Activated T-cell treated with anti-CD3 and anti-CD28 coated beads, Interleukin-2, amount 50 U/mL, for 48 hours (primary cell): ENCODE data around the gene GSS.

Experiments used
- DNase-seq, 2 experiments: peaks; one replicate each; pipeline ENCODE4 v3.0.0-alpha.2; 2020

The GSS gene

DNA sequence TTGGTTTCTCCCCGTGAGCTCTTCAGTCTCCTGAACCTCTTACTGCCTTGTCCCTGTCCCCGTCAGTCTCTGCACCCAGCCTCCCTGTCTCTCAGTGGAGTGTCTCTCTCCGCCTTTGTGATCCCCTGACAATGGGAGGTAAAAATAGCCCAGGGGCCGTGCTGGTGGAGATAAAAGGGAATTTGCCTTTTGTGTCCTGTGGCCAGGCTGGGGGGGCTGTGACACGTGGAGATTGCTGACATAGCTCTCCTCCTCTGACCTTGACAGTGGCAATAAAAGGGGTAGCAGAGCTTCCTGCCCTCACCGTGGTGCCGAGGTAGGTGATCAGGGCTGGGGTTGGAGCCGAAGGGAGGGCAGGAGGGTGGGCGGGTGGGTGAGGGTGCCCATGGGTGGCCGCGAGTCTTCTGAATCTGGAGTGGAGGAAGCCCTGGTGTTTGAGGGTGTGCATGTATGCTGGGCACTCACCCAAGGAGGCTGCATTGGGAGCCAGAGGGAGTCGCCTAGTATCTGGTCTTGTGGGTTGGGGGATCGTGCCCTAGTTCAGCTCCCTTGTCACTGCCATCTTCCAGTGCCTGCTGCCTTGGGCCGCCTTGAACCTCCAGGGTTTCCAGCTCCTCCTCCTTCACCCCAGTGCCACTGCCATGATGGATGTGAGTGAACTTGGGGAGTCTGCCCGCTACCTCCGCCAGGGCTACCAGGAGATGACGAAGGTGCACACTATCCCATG lies 21.9 kb upstream of the GSS start:
- no peak for DNase-seq

- no peak for DNase-seq
These were observed 20.7 kb upstream of the GSS start for GRCh38 chr20:34976286-34976685.

- DNase-seq: no peak
These were observed 18.6 kb upstream of the GSS start for GRCh38 chr20:34974246-34974645.

DNA sequence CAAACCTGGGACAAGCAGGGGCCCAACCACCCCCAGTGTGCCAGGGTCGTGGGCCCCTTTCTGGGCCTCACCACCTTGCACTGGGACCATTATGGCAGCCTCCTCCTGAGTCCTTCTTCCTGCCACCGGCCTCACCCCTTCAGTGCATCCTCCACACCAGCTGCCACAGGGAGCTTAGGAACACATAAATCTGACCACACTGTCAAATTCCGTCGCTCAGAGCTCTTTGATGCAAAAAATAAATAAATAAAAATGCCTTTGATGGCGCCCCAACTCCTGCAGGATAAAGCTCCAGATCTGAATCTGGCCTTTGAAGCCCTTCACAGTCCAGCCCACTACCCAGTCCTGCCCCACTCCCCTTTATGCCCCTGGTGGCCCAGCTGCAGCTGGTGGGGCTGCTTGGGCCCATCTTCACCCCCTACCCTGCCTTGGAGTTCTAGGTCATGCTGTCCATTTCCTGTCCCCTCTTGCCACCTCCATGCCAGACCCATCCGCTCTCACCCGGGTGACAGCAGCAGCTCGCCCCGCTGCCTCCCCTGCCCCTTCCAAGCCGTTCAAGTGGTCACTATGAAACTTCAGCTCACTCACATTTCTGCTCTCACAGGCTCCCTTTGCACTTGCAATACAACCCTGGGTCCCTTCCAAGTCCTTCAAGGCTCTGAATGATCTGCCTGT lies 16.1 kb upstream of the GSS start:
- no peak for DNase-seq

DNA sequence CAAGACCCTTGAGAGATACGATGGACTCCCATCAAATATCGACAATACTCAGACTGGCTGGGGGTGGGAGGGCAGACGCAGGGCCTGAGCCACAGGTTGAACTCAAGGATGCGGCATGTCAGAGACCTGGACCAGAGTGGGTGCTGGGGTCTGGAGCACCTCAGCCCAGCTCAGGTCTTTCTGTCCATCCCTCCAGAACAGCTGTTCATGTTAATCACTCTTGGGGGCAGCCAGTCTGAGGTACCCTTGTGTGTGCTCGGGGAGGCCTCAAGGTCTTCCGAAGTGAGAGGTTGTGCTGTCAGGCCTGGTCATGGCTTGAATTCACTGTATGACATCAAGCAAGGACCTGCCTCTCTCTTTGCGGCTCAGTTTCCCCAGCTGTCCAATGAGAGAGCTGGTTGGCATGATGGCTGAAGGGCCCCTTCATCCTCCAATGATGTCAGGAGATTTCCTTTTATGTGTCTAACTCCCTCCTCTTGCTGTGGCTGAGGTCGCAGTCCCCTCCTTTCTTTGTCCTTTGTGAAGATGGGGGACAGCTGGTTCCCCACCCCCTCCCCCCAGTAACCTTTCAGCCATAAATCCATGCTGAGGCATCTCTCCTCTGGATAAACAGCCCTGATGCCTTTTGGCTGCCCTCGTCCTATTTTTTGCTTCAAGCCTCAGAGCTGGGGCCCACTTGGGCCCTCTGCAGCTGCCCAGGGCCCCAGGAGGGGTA lies 15.4 kb upstream of the GSS start:
- no peak for DNase-seq

DNA sequence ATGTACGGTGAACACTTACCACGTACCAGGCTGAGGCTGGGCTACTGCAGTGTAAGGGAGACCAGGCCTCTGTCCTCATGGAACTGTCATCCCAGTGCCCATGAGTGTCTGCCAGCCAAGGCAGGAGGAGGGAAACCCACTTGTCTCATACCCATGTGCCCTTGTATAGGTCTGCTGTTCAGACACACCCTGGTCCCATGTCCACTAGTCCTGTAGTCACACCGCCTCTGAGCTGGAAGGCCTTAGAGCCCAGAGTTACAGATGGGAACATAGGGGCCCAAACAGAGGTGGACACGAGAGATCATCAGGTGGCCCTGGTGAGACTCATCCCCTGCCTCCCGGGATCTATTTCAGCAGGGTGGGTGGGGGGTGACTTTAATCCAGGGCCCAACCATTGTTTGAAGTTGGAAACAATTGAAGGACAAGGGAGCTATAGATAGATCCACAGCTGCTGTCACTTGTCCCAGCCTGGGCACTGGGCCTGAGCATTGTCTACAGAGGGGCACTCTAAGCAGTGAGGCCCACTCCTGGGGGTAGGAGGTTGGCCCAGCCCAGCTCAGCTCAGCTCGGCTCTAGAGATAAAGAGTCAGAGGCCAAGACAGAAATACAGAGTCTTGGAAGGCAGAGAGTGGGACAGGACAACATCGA lies 14.7 kb upstream of the GSS start:
- no peak for DNase-seq

DNA sequence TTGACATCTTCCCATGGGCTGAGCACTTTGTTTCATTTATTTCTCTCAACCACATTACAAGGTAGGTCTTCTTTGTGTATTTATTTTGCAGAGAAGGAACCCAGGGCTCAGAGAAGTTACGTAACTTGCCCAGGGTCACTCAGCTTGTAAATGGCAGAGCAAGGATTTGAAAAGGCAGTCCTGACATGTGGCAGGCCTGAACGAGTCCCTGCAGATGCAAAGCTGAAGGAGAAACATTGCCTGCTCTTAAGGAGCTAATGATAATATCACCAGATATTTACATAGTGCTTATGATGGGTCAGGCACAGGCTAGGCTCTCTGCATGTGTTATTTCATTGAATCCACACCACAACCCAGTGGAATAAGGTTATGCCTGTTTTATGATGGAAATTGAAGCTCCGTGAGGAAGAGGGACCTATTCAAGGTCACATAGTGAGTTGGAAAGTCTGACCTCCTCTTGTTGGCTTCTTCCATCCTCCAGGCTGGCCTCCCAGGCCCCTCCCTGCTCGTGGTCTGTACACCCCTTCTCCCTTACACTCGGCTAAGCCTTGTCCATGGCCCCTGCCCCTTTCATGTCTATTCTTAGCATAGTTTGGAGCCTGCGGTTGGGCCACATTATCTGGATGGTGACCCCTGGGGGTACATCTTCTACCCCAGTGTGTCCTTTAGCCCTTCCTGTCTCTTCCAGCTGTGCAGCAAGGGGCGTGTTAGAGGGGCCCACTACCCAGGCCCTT lies 12.6 kb upstream of the GSS start:
- DNase-seq: no peak

DNA sequence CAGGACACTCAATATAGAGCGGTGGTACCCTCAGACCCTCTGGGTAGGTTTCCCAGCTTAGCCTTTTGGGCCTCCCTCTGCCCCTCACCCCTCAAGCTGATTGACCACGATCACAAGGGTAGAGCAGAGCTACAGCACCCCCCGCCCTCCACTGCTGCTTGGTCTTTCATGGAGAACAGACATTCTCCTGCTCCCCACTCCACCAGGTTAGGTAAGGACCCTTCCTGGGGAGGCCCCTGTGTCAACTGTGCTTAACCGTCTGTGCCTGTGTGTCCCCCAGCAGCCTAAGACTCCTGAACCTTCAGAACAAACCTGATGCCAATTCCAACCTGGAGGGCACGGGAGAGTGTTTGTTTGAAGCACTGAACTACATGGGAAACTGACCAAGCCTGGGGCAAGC lies 11.8 kb upstream of the GSS start:
- DNase-seq: no peak

DNA sequence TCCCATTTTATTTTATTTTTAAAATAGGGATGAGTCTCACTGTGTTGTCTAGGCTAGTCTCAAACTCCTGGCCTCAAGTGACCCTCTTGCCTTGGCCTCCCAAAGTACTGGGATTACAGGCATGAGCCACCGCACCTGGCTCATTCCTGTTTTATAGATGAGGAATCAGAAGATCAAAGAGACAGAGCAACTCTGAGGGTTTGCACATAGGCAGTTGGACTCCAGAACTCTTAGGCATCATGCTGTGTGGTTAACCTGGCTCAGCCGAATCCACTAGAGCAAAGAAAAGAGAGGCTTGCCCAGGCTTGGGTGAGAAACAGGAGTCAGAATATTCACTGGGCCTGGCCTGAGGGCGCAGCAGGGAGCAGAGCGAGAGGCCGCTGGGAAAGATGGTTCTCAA lies 9.4 kb upstream of the GSS start:
- no peak for DNase-seq

DNA sequence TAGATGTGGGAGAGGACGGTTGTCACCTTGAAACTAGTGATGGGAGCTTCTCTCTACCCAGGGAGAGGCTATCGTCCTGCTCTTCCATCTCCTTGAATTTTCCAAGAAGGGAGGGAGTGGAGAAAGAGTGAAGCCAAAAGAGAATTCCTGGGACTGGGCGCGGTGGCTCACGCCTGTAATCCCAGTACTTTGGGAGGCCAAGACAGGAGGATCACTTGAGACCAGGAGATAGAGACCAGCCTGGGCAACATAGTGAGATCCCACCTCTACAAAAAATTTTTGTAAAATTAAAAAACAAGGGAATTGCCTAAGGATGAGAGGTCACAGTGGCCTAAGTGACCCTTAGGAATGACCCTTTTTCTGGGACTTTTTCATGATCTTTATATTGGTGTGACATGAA lies 8.9 kb upstream of the GSS start:
- DNase-seq: no peak

DNA sequence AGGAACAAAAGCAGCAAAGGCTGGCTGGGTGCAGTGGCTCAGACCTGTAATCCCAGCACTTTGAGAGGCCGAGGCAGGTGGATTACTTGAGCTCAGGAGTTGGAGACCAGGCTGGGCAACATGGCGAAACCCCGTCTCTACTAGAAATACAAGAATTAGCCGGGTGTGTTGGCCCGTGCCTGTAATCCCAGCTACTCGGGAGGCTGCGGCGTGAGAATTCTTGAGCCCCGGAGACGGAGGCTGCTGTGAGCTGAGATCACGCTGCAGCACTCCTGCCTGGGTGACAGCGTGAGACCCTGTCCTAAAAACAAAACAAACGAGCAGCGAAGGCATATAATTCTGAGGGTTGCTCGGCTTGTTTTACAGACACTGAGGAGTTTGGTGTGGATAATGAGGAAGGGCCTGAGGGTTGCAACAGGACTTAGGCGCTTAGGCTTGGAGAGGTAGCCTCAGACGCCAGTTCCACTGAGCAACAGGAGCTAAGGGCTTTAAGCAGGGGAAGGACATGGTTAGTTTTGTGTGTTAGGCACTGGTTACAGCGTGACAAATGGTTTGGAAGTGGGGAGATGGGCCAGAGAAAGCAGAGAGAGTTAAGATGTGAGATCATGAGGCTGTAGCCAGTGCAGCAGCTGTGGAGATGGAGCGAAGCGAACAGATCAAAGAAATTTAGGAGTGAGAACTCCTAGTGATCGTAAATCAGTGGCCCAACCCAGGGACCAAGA lies 1.3 kb upstream of the GSS start:
- DNase-seq: no peak

DNA sequence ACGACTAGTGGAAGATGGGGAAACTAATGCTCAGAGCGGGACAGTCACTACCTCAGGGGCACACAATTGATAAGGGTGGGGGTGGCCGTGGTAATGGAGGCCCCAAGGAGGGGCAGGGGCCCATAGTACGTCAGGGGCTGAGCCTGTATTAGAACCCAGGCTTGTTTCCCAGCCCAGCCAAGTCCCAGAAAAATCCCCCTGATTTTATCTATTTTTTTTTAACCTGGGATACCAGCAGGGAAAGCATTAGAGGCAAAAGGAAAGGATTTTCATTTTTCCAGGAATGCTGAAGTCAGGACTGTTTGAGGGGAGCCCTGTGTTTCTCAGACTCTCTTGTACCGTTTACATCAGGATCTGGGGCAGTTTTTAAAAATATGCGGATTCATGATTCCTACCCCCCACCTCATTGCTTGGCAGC lies 444 bp upstream of the GSS start:
- DNase-seq: no peak

- no peak for DNase-seq
These were observed 739 bp downstream of the GSS start for GRCh38 chr20:34954904-34955230.

DNA sequence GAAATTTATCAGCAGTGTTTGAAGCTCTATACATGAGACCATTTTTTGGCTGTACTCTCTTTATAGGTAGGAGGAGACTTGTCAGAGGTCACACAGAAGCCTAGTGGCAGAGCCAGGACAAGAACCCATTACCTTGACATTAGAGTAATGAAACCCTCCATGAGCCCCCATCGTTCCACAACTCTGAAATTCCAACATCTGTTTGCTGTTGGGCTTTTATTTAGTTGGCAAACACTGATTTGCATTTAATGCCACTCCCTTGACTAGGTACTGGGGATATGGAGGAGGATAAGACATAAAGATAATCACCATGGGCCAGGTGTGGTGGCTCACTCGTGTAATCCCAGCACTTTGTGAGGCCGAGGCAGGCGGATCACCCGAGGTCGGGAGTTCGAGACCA lies 1.6 kb downstream of the GSS start:
- DNase-seq: no peak

GRCh38 chr20:34952671-34953070 lies 2.9 kb downstream of the GSS start:
- DNase-seq: no peak

- DNase-seq: no peak
These were observed 4.0 kb downstream of the GSS start for GRCh38 chr20:34951652-34952051.

DNA sequence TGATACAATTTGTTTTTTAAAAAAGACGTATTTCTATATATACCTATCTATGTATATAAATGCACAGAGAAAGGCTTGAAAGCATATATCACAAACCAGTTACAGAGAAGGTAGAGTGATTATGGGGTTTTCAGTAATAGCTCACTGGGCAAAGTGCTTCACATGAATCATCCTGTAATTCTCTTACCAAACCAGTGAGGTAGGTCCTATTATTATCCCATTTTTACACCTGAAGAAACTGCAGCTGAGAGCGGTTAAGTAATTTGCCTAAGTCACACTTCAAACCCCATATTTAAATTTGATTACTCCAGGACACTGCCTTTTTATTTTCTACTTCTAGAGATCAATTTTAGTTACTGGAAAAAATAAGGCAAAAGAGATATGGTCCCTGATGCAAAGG lies 4.4 kb downstream of the GSS start:
- no peak for DNase-seq

GRCh38 chr20:34949120-34949519 lies 6.5 kb downstream of the GSS start:
- DNase-seq: no peak

GRCh38 chr20:34948030-34948429 lies 7.6 kb downstream of the GSS start:
- DNase-seq: no peak

DNA sequence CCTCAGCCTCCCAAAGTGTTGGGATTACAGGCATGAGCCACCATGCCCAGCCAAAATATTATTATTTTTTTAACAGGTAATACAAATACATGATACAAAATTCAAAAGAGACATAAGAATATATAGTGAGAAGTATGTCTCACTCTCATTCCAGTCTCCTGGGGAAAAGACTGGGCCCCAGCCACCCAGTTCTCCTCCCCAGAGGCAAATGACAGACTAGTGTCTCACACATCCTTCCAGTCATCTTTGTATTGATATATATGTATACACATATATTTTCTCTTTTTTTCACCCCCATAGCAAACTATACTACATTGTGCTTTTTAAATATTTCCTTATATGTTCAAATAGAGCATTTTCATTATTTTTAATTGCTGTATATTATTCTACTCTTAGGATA lies 8.3 kb downstream of the GSS start:
- DNase-seq: no peak

DNA sequence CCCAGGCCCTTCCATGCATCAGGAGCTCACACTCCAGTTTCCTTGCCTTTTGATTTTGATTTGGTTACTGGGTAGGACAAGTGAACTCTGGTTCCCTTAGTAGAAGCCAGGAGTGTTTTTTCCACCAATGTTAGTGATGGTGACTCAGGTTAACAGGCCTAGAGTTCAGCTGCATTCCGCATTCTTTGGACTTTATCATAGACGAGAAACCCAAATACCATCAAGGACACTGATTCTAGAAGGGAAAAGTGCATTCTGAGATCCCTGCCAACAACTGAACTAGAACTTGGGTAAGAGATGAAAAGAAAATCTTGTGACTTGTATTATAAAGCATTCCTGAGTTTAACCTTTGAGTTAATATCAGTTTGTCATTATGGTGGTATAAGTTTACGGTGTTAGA lies 8.9 kb downstream of the GSS start:
- DNase-seq: no peak

- no peak for DNase-seq
These were observed 10.1 kb downstream of the GSS start for GRCh38 chr20:34945315-34946077.
